ENCODE results near the gene UPF3A. TPM values are rescaled to one million over a fixed set of nuclear protein-coding genes. Genes with fewer than 3 reads are reported as not detected.
A peak's percentile ranks its signal among the peaks of the same experiment; 100 is the strongest.

Gene UPF3A
- total and polyA plus RNA-seq, 10 of the 15 experiments (the other 5 are each of a cell fraction or from before 2014, with no cell fraction given), result 18.6 to 61.5 (median 43.3) TPM

- TF ChIP-seq ASH2L (IDR thresholded peaks at IDR 0.05; ENCODE audit: borderline replicate concordance, low read depth), result no peak
- TF ChIP-seq SMC3 (IDR thresholded peaks at IDR 0.05; ENCODE audit: borderline replicate concordance, low read length), result 0 out of 2 replicates have a peak, but pooled peaks have one; percentile 6
- TF ChIP-seq CHD4 (IDR thresholded peaks at IDR 0.05), result no peak
- TF ChIP-seq TCF7 (IDR thresholded peaks at IDR 0.05; ENCODE audit: borderline replicate concordance), result no peak
- TF ChIP-seq ATF2 (IDR thresholded peaks at IDR 0.05; ENCODE audit: low read length), result peak; percentile 50; the same call in 1 of the 2 replicates
Measured at GRCh38 chr13:114296902-114297301, 15.5 kb downstream of the UPF3A start (continued).

GRCh38 chr13:114298866-114299265 lies 17.5 kb downstream of the UPF3A start:
- no peak overlapping the region for H3K4me2 ChIP-seq (ENCODE audit: control insufficient read depth, insufficient read depth)
- ChIA-PET RAD21 (ENCODE audit: unreplicated experiment) (no interaction called here), POLR2A (no interaction called here), SMC1A (ENCODE audit: uncharacterized antibody, unreplicated experiment) (interaction anchor here (1.1 kb wide), 1 partner anchor 13 kb away, joined by 3 read pairs; no protein-coding TSS in a partner anchor), CTCF (interaction anchor here (1.5 kb wide), 1 partner anchor 38 kb away, joined by 4 read pairs; no protein-coding TSS in a partner anchor)
- 94% methylated on average over 12 of the region's 12 CpGs for WGBS (ENCODE audit: insufficient coverage, insufficient replicate concordance, low lambda C conversion rate, missing lambda C conversion rate)
- H3K9ac ChIP-seq (ENCODE audit: control insufficient read depth, insufficient read depth, low read length), result no peak overlapping the region
- ATAC-seq, result no peak
- TF ChIP-seq YBX1 (IDR thresholded peaks at IDR 0.05) (no peak), NKRF (conservative IDR thresholded peaks at IDR 0.05) (no peak), SKIL (IDR thresholded peaks at IDR 0.05; ENCODE audit: low read depth, poor library complexity, severe bottlenecking) (no peak)
- peaks cover 11 to 32% of the 10 kb centered on the region in 2 experiments for H3K36me3 ChIP-seq (ENCODE audit: control insufficient read depth in 2 of 2, insufficient read depth in 2 of 2, low read length in 1 of 2)
- H3K79me2 ChIP-seq (ENCODE audit: control insufficient read depth, insufficient read depth, low read length), result peaks cover 3% of the 10 kb centered on the region
- H3K4me3 ChIP-seq, result no peak overlapping the region
- H3K9me3 ChIP-seq (replicated peaks; ENCODE audit: control insufficient read depth, insufficient read depth, low read length), result no peaks in the 10 kb centered on the region
- no peaks in the 10 kb centered on the region for H3K27me3 ChIP-seq (replicated peaks in 1 of 2; ENCODE audit: control insufficient read depth in 2 of 2, insufficient read depth in 2 of 2, low read length in 1 of 2)
- in situ Hi-C loops (cut with MboI), result no loop called here
- no peak for DNase-seq (ENCODE audit: low read depth, low spot score)
- FAIRE-seq, result no peak
- H3K4me1 ChIP-seq (ENCODE audit: control insufficient read depth, insufficient read depth, low read length), result peaks cover 32% of the 10 kb centered on the region
- no peak overlapping the region for H3K27ac ChIP-seq (ENCODE audit: control insufficient read depth, insufficient read depth)
- H2AFZ ChIP-seq (ENCODE audit: control insufficient read depth, low read depth, low read length), result no peak overlapping the region
- intact Hi-C loops (cut with micrococcal nuclease; ENCODE audit: unreplicated experiment), result no loop called here
- H4K20me1 ChIP-seq (ENCODE audit: control insufficient read depth, insufficient read depth), result no peaks in the 10 kb centered on the region
- BruUV-seq (replicated peaks), result no TSS peak

All from GM12878 (cell line).